Type B pancreatic cell (in vitro differentiated cells): ENCODE results near the gene KCTD16. TPM values are rescaled to one million over a fixed set of nuclear protein-coding genes. Genes with fewer than 3 reads are reported as not detected.
A peak's percentile ranks its signal among the peaks of the same experiment; 100 is the strongest.

ENCODE experiments used
- DNase-seq: peaks from one replicate; pipeline ENCODE4 v3.0.0; 2021; ENCODE audit warnings: mixed read lengths; ENCODE audit not compliant: unreplicated experiment; ENCODE audit errors: extremely low spot score
- H3K27ac Mint-ChIP-seq: 2 replicates; pipeline ENCODE4 v1.8.0; 2021; ENCODE audit warnings: mild to moderate bottlenecking, mixed read lengths
- H3K27me3 Mint-ChIP-seq: 2 replicates; pipeline ENCODE4 v1.8.0; 2021; ENCODE audit warnings: mixed read lengths
- H3K36me3 Mint-ChIP-seq: 2 replicates; pipeline ENCODE4 v1.8.0; 2021; ENCODE audit warnings: mixed read lengths
- H3K4me1 Mint-ChIP-seq: one replicate; pipeline ENCODE4 v1.8.0; 2021; ENCODE audit warnings: mixed read lengths; ENCODE audit not compliant: unreplicated experiment
- H3K4me3 Mint-ChIP-seq: 2 replicates; pipeline ENCODE4 v1.8.0; 2021; ENCODE audit warnings: mild to moderate bottlenecking, mixed read lengths
- H3K9me3 Mint-ChIP-seq: 2 replicates; pipeline ENCODE4 v1.8.0; 2021; ENCODE audit warnings: mixed read lengths
- total RNA-seq: library from RNA; stranded (reverse); gene quantifications from 2 replicates; pipeline ENCODE4 v1.2.1, GENCODE V29; 2021; ENCODE audit warnings: low replicate concordance
- TF ChIP-seq, protein P1 (sequence below): fragments of 200-600 bp; sonication (generic); conservative IDR thresholded peaks from 2 replicates; pipeline ENCODE4 v1.5.0; 2021; ENCODE audit warnings: antibody characterized with exemption, mild to moderate bottlenecking

Gene KCTD16
- total RNA-seq, 1 donor from 2014 or later: 3.0 TPM

- TF ChIP-seq, protein P1, sequence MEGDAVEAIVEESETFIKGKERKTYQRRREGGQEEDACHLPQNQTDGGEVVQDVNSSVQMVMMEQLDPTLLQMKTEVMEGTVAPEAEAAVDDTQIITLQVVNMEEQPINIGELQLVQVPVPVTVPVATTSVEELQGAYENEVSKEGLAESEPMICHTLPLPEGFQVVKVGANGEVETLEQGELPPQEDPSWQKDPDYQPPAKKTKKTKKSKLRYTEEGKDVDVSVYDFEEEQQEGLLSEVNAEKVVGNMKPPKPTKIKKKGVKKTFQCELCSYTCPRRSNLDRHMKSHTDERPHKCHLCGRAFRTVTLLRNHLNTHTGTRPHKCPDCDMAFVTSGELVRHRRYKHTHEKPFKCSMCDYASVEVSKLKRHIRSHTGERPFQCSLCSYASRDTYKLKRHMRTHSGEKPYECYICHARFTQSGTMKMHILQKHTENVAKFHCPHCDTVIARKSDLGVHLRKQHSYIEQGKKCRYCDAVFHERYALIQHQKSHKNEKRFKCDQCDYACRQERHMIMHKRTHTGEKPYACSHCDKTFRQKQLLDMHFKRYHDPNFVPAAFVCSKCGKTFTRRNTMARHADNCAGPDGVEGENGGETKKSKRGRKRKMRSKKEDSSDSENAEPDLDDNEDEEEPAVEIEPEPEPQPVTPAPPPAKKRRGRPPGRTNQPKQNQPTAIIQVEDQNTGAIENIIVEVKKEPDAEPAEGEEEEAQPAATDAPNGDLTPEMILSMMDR: no peak
Observed at GRCh38 chr5:144142824-144143162, 27.9 kb upstream of the KCTD16 start.

GRCh38 chr5:144143625-144144024 lies 27.0 kb upstream of the KCTD16 start:
- Mint-ChIP-seq H3K4me1 (peaks cover 39% of the 10 kb centered on the region), H3K9me3 (no peaks in the 10 kb centered on the region), H3K36me3 (no peaks in the 10 kb centered on the region), H3K4me3 (no peak overlapping the region), H3K27ac (no peak overlapping the region), H3K27me3 (peaks cover 8% of the 10 kb centered on the region)
- no peak for DNase-seq
- TF ChIP-seq, protein P1: no peak

More at GRCh38 chr5:144142824-144143162, 27.9 kb upstream of the KCTD16 start:
- DNase-seq: no peak
- no peak overlapping the region for H3K4me3 Mint-ChIP-seq
- H3K36me3 Mint-ChIP-seq: no peaks in the 10 kb centered on the region
- H3K4me1 Mint-ChIP-seq: peaks cover 41% of the 10 kb centered on the region
- no peaks in the 10 kb centered on the region for H3K9me3 Mint-ChIP-seq
- H3K27me3 Mint-ChIP-seq: peaks cover 8% of the 10 kb centered on the region
- peak overlapping the region; percentile 57 for H3K27ac Mint-ChIP-seq

GRCh38 chr5:144144956-144145751 lies 25.5 kb upstream of the KCTD16 start:
- Mint-ChIP-seq H3K36me3 (no peaks in the 10 kb centered on the region), H3K9me3 (no peaks in the 10 kb centered on the region), H3K4me3 (no peak overlapping the region), H3K27me3 (peaks cover 8% of the 10 kb centered on the region), H3K27ac (peak overlapping the region; percentile 13), H3K4me1 (peaks cover 27% of the 10 kb centered on the region)
- no peak for DNase-seq
- TF ChIP-seq, protein P1: no peak

DNA sequence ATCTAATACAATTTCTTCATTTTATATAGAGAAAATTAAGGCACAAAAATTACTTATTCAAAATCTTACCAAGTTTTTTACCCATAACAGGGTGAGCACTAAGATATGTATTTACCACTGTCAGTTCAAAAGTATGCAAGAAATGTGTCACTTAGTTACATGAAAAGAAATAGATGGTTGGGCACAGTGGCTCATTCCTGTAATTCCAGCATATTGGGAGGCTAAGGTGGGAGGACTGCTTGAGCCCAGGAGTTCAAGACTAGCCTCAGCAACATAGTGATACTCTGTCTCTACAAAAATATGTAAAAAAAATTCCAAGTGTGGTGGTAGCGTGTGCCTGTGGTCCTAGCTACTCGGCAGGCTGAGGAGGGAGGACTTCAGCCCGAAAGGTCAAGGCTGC lies 19.6 kb upstream of the KCTD16 start:
- H3K27me3 Mint-ChIP-seq: no peaks in the 10 kb centered on the region

GRCh38 chr5:144156767-144157171 lies 13.9 kb upstream of the KCTD16 start:
- Mint-ChIP-seq H3K4me3 (no peak overlapping the region), H3K36me3 (peaks cover 12% of the 10 kb centered on the region), H3K27ac (no peak overlapping the region), H3K9me3 (no peaks in the 10 kb centered on the region), H3K27me3 (no peaks in the 10 kb centered on the region), H3K4me1 (peaks cover 4% of the 10 kb centered on the region)
- no peak for DNase-seq
- TF ChIP-seq, protein P1: no peak

More for the DNA sequence above, 19.6 kb upstream of the KCTD16 start:
- TF ChIP-seq, protein P1: no peak
- H3K27ac Mint-ChIP-seq: no peak overlapping the region
- H3K36me3 Mint-ChIP-seq: no peaks in the 10 kb centered on the region
- H3K4me1 Mint-ChIP-seq: no peaks in the 10 kb centered on the region
- no peaks in the 10 kb centered on the region for H3K9me3 Mint-ChIP-seq
- DNase-seq: no peak
- no peak overlapping the region for H3K4me3 Mint-ChIP-seq
